HepG2 (cell line): ENCODE data around the gene ATP11B. TPM values are rescaled to one million over a fixed set of nuclear protein-coding genes. Genes with fewer than 3 reads are reported as not detected.

Experiments
- ATAC-seq: fragments of 200-7000 bp; cut with Tn5 transposase; 3 replicates; pipeline ENCODE4 v1.9.1; 2020; ENCODE audit warnings: mild to moderate bottlenecking, moderate library complexity
- BruUV-seq: library from RNA; stranded (reverse); fragments of 400-500 nt; replicated peaks from 2 replicates; lab custom pipeline; 2021; lab: Mats Ljungman, UMichigan
- CTCF ChIA-PET: fragments of 300-600 bp; formaldehyde crosslinking; extraction: SDS; loops from one replicate; lab custom pipeline; 2021; ENCODE audit warnings: low total read pairs, inconsistent platforms, low intra/inter-chr PET ratio; lab: Yijun Ruan, JAX
- POLR2A ChIA-PET: fragments of 350-600 bp; sonication (Branson Sonifier 250); formaldehyde crosslinking; loops from one replicate; lab custom pipeline; 2020; ENCODE audit warnings: antibody characterized with exemption, inconsistent platforms; lab: Yijun Ruan, JAX
- DNase-seq: peaks from one replicate; pipeline ENCODE4 v3.0.0-alpha.2; 2015; ENCODE audit warnings: low spot score
- FAIRE-seq: peaks from 3 replicates; lab custom pipeline; 2011; peaks lifted over from hg19 to GRCh38; lab: Jason Lieb, UNC
- H2AFZ ChIP-seq: one replicate; pipeline ENCODE4 v1.6.1; 2011; ENCODE audit warnings: low read length, inconsistent platforms
- H3K27ac ChIP-seq: fragments of 300-600 bp; 3 replicates; pipeline ENCODE4 v1.8.0; 2011; ENCODE audit warnings: mixed run types, mild to moderate bottlenecking, mixed read lengths, low read length, inconsistent platforms; ENCODE audit not compliant: insufficient read depth; ENCODE audit errors: extremely low read length
- H3K27me3 ChIP-seq, 2 experiments: fragments of 200-600 bp in 1 of 2; 2 replicates in 1 of 2; 3 replicates in 1 of 2; pipeline versions ENCODE4 v1.6.0 to v1.8.0; 2011; ENCODE audit warnings: low read length in 2 of 2, mild to moderate bottlenecking in 2 of 2, moderate library complexity in 2 of 2, inconsistent platforms in 1 of 2; ENCODE audit not compliant: insufficient read depth in 2 of 2, control insufficient read depth in 1 of 2
- H3K36me3 ChIP-seq, 2 experiments: fragments of 200-600 bp in 1 of 2; replicated peaks in 1 of 2; 2 replicates in 1 of 2; 3 replicates in 1 of 2; pipeline versions ENCODE4 v1.5.1 to v1.8.0; 2011; ENCODE audit warnings: low read length in 2 of 2, inconsistent platforms in 1 of 2; ENCODE audit not compliant: insufficient read depth in 2 of 2, control insufficient read depth in 1 of 2
- H3K4me1 ChIP-seq: 2 replicates; pipeline ENCODE4 v1.5.1; 2012; ENCODE audit warnings: low read length, inconsistent platforms; ENCODE audit not compliant: insufficient read depth
- H3K4me2 ChIP-seq: 2 replicates; pipeline ENCODE4 v1.6.0; 2011; ENCODE audit warnings: low read depth, low read length, inconsistent platforms
- H3K4me3 ChIP-seq, 3 experiments: fragments of 200-600 bp in 1 of 3; sonication (generic), shearing (Covaris generic) in 1 of 3; replicated peaks in 1 of 3; 2 replicates each; pipeline ENCODE4 v1.5.1; 2011 to 2016; ENCODE audit warnings: low read length in 3 of 3, inconsistent platforms in 2 of 3, low read depth in 2 of 3, mild to moderate bottlenecking in 2 of 3, control low read depth in 1 of 3, mixed read lengths in 1 of 3; ENCODE audit not compliant: insufficient read depth in 1 of 3
- H3K79me2 ChIP-seq: one replicate; pipeline ENCODE4 v1.6.1; 2011; ENCODE audit warnings: low read length, inconsistent platforms; ENCODE audit not compliant: insufficient read depth
- H3K9ac ChIP-seq: 2 replicates; pipeline ENCODE4 v1.6.0; 2011; ENCODE audit warnings: mild to moderate bottlenecking, low read depth, low read length, inconsistent platforms; ENCODE audit not compliant: insufficient read depth
- H3K9me3 ChIP-seq: 2 replicates; pipeline ENCODE4 v1.5.1; 2012; ENCODE audit warnings: mild to moderate bottlenecking, low read length
- H4K20me1 ChIP-seq: 2 replicates; pipeline ENCODE4 v1.6.0; 2011; ENCODE audit warnings: inconsistent platforms, mild to moderate bottlenecking, low read length, moderate library complexity; ENCODE audit not compliant: insufficient read depth
- AHDC1 ChIP-seq: sonication (generic); formaldehyde crosslinking; IDR thresholded peaks from 2 replicates; pipeline ENCODE4 v1.5.1; 2020; ENCODE audit warnings: mild to moderate bottlenecking, missing genetic modification reagents, borderline replicate concordance
- ATAD3A ChIP-seq: sonication (generic); formaldehyde crosslinking; IDR thresholded peaks from 2 replicates; pipeline ENCODE4 v1.4.0; 2020; ENCODE audit warnings: missing genetic modification reagents
- FOXC1 ChIP-seq: sonication (generic); formaldehyde crosslinking; IDR thresholded peaks from 2 replicates; pipeline ENCODE4 v1.8.0; 2022; ENCODE audit warnings: mild to moderate bottlenecking, missing genetic modification reagents, borderline replicate concordance
- GATAD2A ChIP-seq: IDR thresholded peaks from 2 replicates; pipeline ENCODE4 v1.6.1; 2016
- HNF4A ChIP-seq: sonication (generic); formaldehyde crosslinking; IDR thresholded peaks from 2 replicates; pipeline ENCODE4 v1.4.0; 2020; ENCODE audit warnings: missing genetic modification reagents
- HNF4G ChIP-seq, 2 experiments: sonication (generic) in 1 of 2; formaldehyde crosslinking in 1 of 2; IDR thresholded peaks; 2 replicates each; pipeline versions ENCODE4 v1.4.0 to v1.6.1; 2011 to 2020; ENCODE audit warnings: borderline replicate concordance in 2 of 2, low read depth in 2 of 2, mild to moderate bottlenecking in 2 of 2, low read length in 1 of 2, missing genetic modification reagents in 1 of 2, moderate library complexity in 1 of 2
- PHF21A ChIP-seq: sonication (generic); formaldehyde crosslinking; IDR thresholded peaks from 2 replicates; pipeline ENCODE4 v1.5.0; 2020; ENCODE audit warnings: mild to moderate bottlenecking, missing genetic modification reagents
- SRF ChIP-seq: IDR thresholded peaks from 2 replicates; pipeline ENCODE4 v1.6.1; 2011; ENCODE audit warnings: mild to moderate bottlenecking, low read depth, low read length, moderate library complexity
- ZBTB7B ChIP-seq: sonication (generic); formaldehyde crosslinking; IDR thresholded peaks from 2 replicates; pipeline ENCODE4 v1.4.0; 2020; ENCODE audit warnings: missing genetic modification reagents
- WGBS: methylation state at CpG from one replicate; pipeline ENCODE4 v1.1.6; 2017; ENCODE audit warnings: low lambda C conversion rate; 5-methylcytosine and 5-hydroxymethylcytosine counted together
- in situ Hi-C: cut with HindIII; loops from 2 replicates; pipeline ENCODE4 v1.10.0; 2017; ENCODE audit warnings: low pct_unique_long_range_greater_than_20kb; ENCODE audit not compliant: extremely low pct_ligation_motif_present
- intact Hi-C: fragments of 100-400 bp; cut with micrococcal nuclease; formaldehyde crosslinking; loops from one replicate; pipeline ENCODE4 v1.10.0; 2022; ENCODE audit not compliant: unreplicated experiment
- polyA plus RNA-seq, 8 experiments: library from polyadenylated mRNA; depleted of rRNA in 3 of 8; stranded (reverse) in 7 of 8; unstranded in 1 of 8; fragments of >200 nt; fragmentation: Illumina TruSeq in 4 of 8; extraction: Trizol in 4 of 8; gene quantifications; 2 replicates each; pipeline versions ENCODE4 v1.2.1 to v1.2.3, GENCODE V29; 2011 to 2016; ENCODE audit warnings: low read depth in 4 of 8, missing spikeins in 1 of 8, mixed read lengths in 1 of 8; ENCODE audit not compliant: insufficient read depth in 1 of 8
- total RNA-seq, 5 experiments: library from RNA; depleted of rRNA; stranded (reverse); fragments of >200 nt; fragmentation: Illumina TruSeq; extraction: Trizol; gene quantifications; 2 replicates each; pipeline ENCODE4 v1.2.3, GENCODE V29; 2016; ENCODE audit warnings: low read depth in 1 of 5
- TF ChIP-seq, protein P1 (sequence below): sonication (generic); formaldehyde crosslinking; IDR thresholded peaks from 2 replicates; pipeline ENCODE4 v1.4.0; 2020; ENCODE audit warnings: missing genetic modification reagents
- TF ChIP-seq, protein P2 (sequence below): IDR thresholded peaks from 2 replicates; pipeline ENCODE4 v1.6.1; 2016; ENCODE audit warnings: low read depth

ATP11B gene
- total and polyA plus RNA-seq, 2 of the 13 experiments (the other 11 are each of a cell fraction or from before 2014, with no cell fraction given): 10.1 to 22.9 TPM

DNA sequence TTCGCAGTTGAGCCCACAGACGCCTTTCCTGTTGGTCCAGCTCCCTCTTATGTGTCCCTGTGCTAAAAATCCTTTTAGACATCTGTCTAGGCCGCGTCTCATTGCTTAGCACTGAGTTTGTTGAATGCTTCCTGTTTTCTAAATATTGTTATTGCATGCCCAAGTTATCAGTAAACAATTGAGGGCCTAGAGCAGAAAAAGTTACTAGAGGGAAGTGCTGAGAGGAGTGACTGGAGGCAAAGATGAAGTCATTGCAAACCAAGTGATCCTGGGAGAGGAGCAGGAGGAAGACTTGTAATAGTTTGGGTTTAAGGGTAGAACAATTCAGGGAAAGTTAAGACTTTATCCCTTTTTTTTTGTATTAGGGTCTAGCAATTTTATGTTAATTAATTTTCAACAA is 98.9 kb downstream of the ATP11B start (continued):
- TF ChIP-seq, protein P1, sequence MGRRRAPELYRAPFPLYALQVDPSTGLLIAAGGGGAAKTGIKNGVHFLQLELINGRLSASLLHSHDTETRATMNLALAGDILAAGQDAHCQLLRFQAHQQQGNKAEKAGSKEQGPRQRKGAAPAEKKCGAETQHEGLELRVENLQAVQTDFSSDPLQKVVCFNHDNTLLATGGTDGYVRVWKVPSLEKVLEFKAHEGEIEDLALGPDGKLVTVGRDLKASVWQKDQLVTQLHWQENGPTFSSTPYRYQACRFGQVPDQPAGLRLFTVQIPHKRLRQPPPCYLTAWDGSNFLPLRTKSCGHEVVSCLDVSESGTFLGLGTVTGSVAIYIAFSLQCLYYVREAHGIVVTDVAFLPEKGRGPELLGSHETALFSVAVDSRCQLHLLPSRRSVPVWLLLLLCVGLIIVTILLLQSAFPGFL (CRISPR knock-in tag): no peak

GRCh38 chr3:182895513-182896112 is 102.3 kb downstream of the ATP11B start:
- in situ Hi-C loops: no loop called here
- intact Hi-C loops: no loop called here
- Histone ChIP-seq H2AFZ (no peak overlapping the region), H3K27ac (peak overlapping the region; percentile 66), H3K9ac (no peak overlapping the region), H3K4me2 (peak overlapping the region; percentile 44), H3K27me3 (no peaks in the 10 kb centered on the region), H3K79me2 (no peaks in the 10 kb centered on the region), H3K4me1 (peaks cover 16% of the 10 kb centered on the region), H3K36me3 (peaks cover 0 to 5% of the 10 kb centered on the region in 2 experiments; a peak in 1 of 5 replicates), H3K4me3 (0 out of 6 replicates have a peak overlapping the region, but pooled peaks of 1 of the 3 experiments have one; percentile 9), H3K9me3 (no peaks in the 10 kb centered on the region), H4K20me1 (no peaks in the 10 kb centered on the region)
- FAIRE-seq (peak; percentile 28), DNase-seq (peak; percentile 53), ATAC-seq (peak; percentile 86)
- CTCF ChIA-PET: no interaction called here
- 19% methylated on average over 8 of the region's 8 CpGs for WGBS
- POLR2A ChIA-PET: no interaction called here
- no TSS peak for BruUV-seq
- TF ChIP-seq AHDC1: peak; percentile 62; the same call in 1 of the 2 replicates
- TF ChIP-seq SRF: no peak
- no peak for TF ChIP-seq ZBTB7B (CRISPR knock-in tag)
- TF ChIP-seq FOXC1 (CRISPR knock-in tag): no peak
- TF ChIP-seq HNF4A (CRISPR knock-in tag): peak; percentile 74
- TF ChIP-seq HNF4G (IDR thresholded peaks at IDR 0.05; ENCODE audit: borderline replicate concordance, low read depth, low read length): peak; percentile 60
- TF ChIP-seq HNF4G (CRISPR knock-in tag; IDR thresholded peaks at IDR 0.05; ENCODE audit: borderline replicate concordance, low read depth): 0 out of 2 replicates have a peak, but pooled peaks have one; percentile 35
- 0 out of 2 replicates have a peak, but pooled peaks have one; percentile 24 for TF ChIP-seq PHF21A (CRISPR knock-in tag)
- TF ChIP-seq GATAD2A (CRISPR knock-in tag): peak; percentile 52; the same call in 1 of the 2 replicates
- TF ChIP-seq, protein P2, sequence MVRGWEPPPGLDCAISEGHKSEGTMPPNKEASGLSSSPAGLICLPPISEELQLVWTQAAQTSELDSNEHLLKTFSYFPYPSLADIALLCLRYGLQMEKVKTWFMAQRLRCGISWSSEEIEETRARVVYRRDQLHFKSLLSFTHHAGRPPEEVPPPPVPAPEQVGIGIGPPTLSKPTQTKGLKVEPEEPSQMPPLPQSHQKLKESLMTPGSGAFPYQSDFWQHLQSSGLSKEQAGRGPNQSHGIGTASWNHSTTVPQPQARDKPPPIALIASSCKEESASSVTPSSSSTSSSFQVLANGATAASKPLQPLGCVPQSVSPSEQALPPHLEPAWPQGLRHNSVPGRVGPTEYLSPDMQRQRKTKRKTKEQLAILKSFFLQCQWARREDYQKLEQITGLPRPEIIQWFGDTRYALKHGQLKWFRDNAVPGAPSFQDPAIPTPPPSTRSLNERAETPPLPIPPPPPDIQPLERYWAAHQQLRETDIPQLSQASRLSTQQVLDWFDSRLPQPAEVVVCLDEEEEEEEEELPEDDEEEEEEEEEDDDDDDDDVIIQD (CRISPR knock-in tag): peak; percentile 53; the same call in 1 of the 2 replicates
- no peak for TF ChIP-seq ATAD3A (CRISPR knock-in tag)
